ENCODE data around the gene SLC7A7. TPM values are rescaled to one million over a fixed set of nuclear protein-coding genes. Genes with fewer than 3 reads are reported as not detected.

The SLC7A7 gene
- total RNA-seq, result 1.3 TPM in 1 of 2 replicates, not detected in the other

GRCh38 chr14:22814941-22815713 lies at the start of gene SLC7A7:
Gene SLC7A7 (minus strand): TSS chr14:22815435. CDS start chr14:22813398, 2,037 bp downstream.

GRCh38 chr14:22836301-22837113 lies 21.3 kb upstream of the SLC7A7 start, which contains the start of gene MMP14:
Gene MMP14 (plus strand): TSS chr14:22836585. CDS start chr14:22836818, 233 bp downstream.

GRCh38 chr14:22829661-22830442 lies 14.6 kb upstream of the SLC7A7 start, which contains the start of gene MRPL52:
Gene MRPL52 (plus strand): TSS chr14:22829887. CDS start chr14:22829913, 26 bp downstream.

DNA sequence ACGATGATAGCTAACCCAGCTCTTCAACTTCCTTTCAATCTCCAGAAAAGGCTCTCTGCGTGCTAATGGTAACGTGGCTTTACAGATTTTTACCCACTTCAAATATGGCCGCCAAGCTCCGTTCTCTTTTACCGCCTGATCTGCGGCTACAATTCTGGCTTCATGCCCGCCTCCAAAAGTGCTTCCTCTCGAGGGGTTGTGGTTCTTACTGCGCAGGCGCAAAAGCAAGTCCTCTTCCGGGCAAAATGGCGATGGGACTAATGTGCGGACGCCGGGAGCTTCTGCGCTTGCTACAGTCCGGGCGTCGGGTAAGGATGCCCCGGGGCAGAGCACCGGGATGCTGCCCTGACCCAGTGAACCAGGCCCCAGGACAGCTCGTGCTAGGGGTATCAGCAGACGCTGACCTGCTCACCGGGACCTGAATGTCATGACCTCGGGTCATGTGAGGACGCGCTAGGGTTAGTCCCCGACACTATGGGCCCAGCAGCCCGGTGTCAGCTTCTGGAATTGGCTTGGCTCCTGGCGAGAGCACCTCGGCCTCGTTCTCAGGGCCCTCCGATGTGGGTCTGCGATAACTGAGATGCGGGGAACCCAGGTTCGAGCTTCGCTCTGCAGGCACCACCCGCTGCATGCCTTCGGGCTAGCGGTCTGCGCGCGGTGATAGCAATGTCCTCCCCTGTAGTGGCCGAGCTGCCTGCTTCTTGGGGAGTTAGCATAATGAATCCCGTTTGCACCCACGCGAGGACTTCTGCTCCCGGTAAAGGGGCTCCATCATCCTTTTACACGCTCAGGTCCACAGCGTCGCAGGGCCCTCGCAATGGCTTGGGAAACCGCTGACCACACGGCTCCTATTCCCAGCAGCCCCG lies 48.5 kb downstream of the SLC7A7 start, which contains the start of gene OXA1L:
Gene OXA1L (plus strand): TSS at position 232 of the 866 bp plus-strand sequence. CDS start 14 bp downstream, at position 246.

Other genes with a start within 250 kb of the SLC7A7 start
- 216 and 226 TPM in 2 replicates for gene DAD1, start 226.2 kb downstream of the SLC7A7 start, total RNA-seq
- gene ABHD4, start 217.1 kb downstream of the SLC7A7 start, total RNA-seq, result 7.5 and 10.4 TPM in 2 replicates
- gene OR6J1, start 171.1 kb downstream of the SLC7A7 start, total RNA-seq, result not detected in 2 replicates
- gene OXA1L, start 48.7 kb downstream of the SLC7A7 start, total RNA-seq, result 67.5 and 105 TPM in 2 replicates
- 96.8 and 169 TPM in 2 replicates for gene MRPL52, start 14.5 kb upstream of the SLC7A7 start, total RNA-seq
- 187 and 214 TPM in 2 replicates for gene MMP14, start 21.1 kb upstream of the SLC7A7 start, total RNA-seq
- 88.7 and 93.0 TPM in 2 replicates for gene LRP10, start 56.3 kb upstream of the SLC7A7 start, total RNA-seq
- gene REM2, start 67.8 kb upstream of the SLC7A7 start, total RNA-seq, result 0.21 and 0.28 TPM in 2 replicates
- gene RBM23, start 103.7 kb upstream of the SLC7A7 start, total RNA-seq, result 49.5 and 57.9 TPM in 2 replicates
- gene PRMT5, start 113.9 kb upstream of the SLC7A7 start, total RNA-seq, result 63.0 and 97.8 TPM in 2 replicates
- 48.7 and 66.1 TPM in 2 replicates for gene HAUS4, start 141.7 kb upstream of the SLC7A7 start, total RNA-seq
- 117 and 141 TPM in 2 replicates for gene AJUBA, start 167.1 kb upstream of the SLC7A7 start, total RNA-seq
- gene C14orf93, start 194.7 kb upstream of the SLC7A7 start, total RNA-seq, result 8.9 and 12.2 TPM in 2 replicates
- 344 and 395 TPM in 2 replicates for gene PSMB5, start 219.5 kb upstream of the SLC7A7 start, total RNA-seq
- not detected in 2 replicates for gene PSMB11, start 226.8 kb upstream of the SLC7A7 start, total RNA-seq
- gene CDH24, start 242.1 kb upstream of the SLC7A7 start, total RNA-seq, result 7.3 and 9.8 TPM in 2 replicates